ENCODE measurements around the gene THRAP3.

THRAP3 gene

GRCh38 chr1:36279789-36280296 lies 55.6 kb downstream of the THRAP3 start:
- Histone ChIP-seq H3K4me2 (ENCODE audit: insufficient read depth, low read length) (no peak overlapping the region), H3K4me1 (ENCODE audit: insufficient read depth, low read length) (no peaks in the 10 kb centered on the region), H3K79me2 (ENCODE audit: insufficient read depth, low read length) (peaks cover 68% of the 10 kb centered on the region), H3K9me3 (ENCODE audit: insufficient read depth, low read length, severe bottlenecking) (no peaks in the 10 kb centered on the region), H3K4me3 (ENCODE audit: low read depth in 1 of 2, low read length in 2 of 2) (no peak overlapping the region), H3K9ac (ENCODE audit: low read depth, low read length) (no peak overlapping the region), H3K36me3 (ENCODE audit: insufficient read depth, low read length) (peaks cover 40% of the 10 kb centered on the region), H3K27me3 (ENCODE audit: insufficient read depth, low read length, poor library complexity) (no peaks in the 10 kb centered on the region), H2AFZ (ENCODE audit: low read depth, low read length) (no peak overlapping the region), H3K27ac (ENCODE audit: low read length) (no peak overlapping the region), H4K20me1 (ENCODE audit: insufficient read depth, low read length) (peaks cover 23% of the 10 kb centered on the region)
- no peak for DNase-seq
- no peak for ATAC-seq (ENCODE audit: insufficient read depth, low read depth)
- TF ChIP-seq EZH2 (IDR thresholded peaks at IDR 0.05; ENCODE audit: borderline replicate concordance, low read depth, low read length, severe bottlenecking) (no peak), CTCF (IDR thresholded peaks at IDR 0.05; ENCODE audit: borderline replicate concordance, extremely low read depth, low read length, poor library complexity, severe bottlenecking) (no peak)

- Histone ChIP-seq H3K27me3 (ENCODE audit: insufficient read depth, low read length, poor library complexity) (no peaks in the 10 kb centered on the region), H3K9me3 (ENCODE audit: insufficient read depth, low read length, severe bottlenecking) (no peaks in the 10 kb centered on the region), H3K9ac (ENCODE audit: low read depth, low read length) (no peak overlapping the region), H3K4me3 (ENCODE audit: low read depth in 1 of 2, low read length in 2 of 2) (no peak overlapping the region), H3K79me2 (ENCODE audit: insufficient read depth, low read length) (peaks cover 63% of the 10 kb centered on the region), H3K4me1 (ENCODE audit: insufficient read depth, low read length) (no peaks in the 10 kb centered on the region), H4K20me1 (ENCODE audit: insufficient read depth, low read length) (peaks cover 28% of the 10 kb centered on the region), H3K4me2 (ENCODE audit: insufficient read depth, low read length) (no peak overlapping the region), H3K36me3 (ENCODE audit: insufficient read depth, low read length) (peaks cover 77% of the 10 kb centered on the region), H2AFZ (ENCODE audit: low read depth, low read length) (no peak overlapping the region), H3K27ac (ENCODE audit: low read length) (no peak overlapping the region)
- no peak for TF ChIP-seq EZH2 (IDR thresholded peaks at IDR 0.05; ENCODE audit: borderline replicate concordance, low read depth, low read length, severe bottlenecking)
- no peak for TF ChIP-seq CTCF (IDR thresholded peaks at IDR 0.05; ENCODE audit: borderline replicate concordance, extremely low read depth, low read length, poor library complexity, severe bottlenecking)
- DNase-seq (no peak), ATAC-seq (ENCODE audit: insufficient read depth, low read depth) (no peak)
These were observed 59.8 kb downstream of the THRAP3 start for GRCh38 chr1:36284061-36284460.

- no peak overlapping the region for H3K4me2 ChIP-seq (ENCODE audit: insufficient read depth, low read length)
- peaks cover 60% of the 10 kb centered on the region for H3K79me2 ChIP-seq (ENCODE audit: insufficient read depth, low read length)
- no peaks in the 10 kb centered on the region for H3K9me3 ChIP-seq (ENCODE audit: insufficient read depth, low read length, severe bottlenecking)
- H3K9ac ChIP-seq (ENCODE audit: low read depth, low read length): no peak overlapping the region
- TF ChIP-seq CTCF (IDR thresholded peaks at IDR 0.05; ENCODE audit: borderline replicate concordance, extremely low read depth, low read length, poor library complexity, severe bottlenecking): no peak
- no peak for TF ChIP-seq EZH2 (IDR thresholded peaks at IDR 0.05; ENCODE audit: borderline replicate concordance, low read depth, low read length, severe bottlenecking)
- H3K4me3 ChIP-seq (ENCODE audit: low read depth in 1 of 2, low read length in 2 of 2): no peak overlapping the region
- no peaks in the 10 kb centered on the region for H3K4me1 ChIP-seq (ENCODE audit: insufficient read depth, low read length)
- no peak overlapping the region for H3K27ac ChIP-seq (ENCODE audit: low read length)
- H2AFZ ChIP-seq (ENCODE audit: low read depth, low read length): no peak overlapping the region
- H3K36me3 ChIP-seq (ENCODE audit: insufficient read depth, low read length): peaks cover 79% of the 10 kb centered on the region
- peaks cover 24% of the 10 kb centered on the region for H4K20me1 ChIP-seq (ENCODE audit: insufficient read depth, low read length)
- DNase-seq: no peak
- no peaks in the 10 kb centered on the region for H3K27me3 ChIP-seq (ENCODE audit: insufficient read depth, low read length, poor library complexity)
- no peak for ATAC-seq (ENCODE audit: insufficient read depth, low read depth)
These were observed 60.3 kb downstream of the THRAP3 start for GRCh38 chr1:36284517-36284916.
